ENCODE data around the gene DIAPH2.

The DIAPH2 gene

DNA sequence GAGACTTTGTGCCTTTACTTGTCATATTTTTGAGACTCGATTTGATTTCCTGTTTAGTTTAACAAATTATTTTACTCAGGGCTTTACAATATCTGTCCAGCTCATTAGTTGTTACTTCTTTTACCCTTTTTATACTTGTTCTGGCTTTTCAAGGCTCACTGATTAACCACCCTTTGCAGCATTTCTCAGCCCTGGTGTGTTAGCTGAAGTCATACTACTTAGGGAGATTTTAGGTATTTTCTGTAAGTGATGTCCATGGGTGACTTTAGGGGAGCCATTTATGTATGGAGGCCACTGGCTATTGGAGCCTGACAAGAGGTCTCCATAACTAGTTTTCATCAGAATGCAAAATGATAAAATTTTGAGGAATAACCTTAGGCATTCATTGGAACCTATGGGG, 346.3 kb downstream of the DIAPH2 start:
- TF ChIP-seq, protein P1, sequence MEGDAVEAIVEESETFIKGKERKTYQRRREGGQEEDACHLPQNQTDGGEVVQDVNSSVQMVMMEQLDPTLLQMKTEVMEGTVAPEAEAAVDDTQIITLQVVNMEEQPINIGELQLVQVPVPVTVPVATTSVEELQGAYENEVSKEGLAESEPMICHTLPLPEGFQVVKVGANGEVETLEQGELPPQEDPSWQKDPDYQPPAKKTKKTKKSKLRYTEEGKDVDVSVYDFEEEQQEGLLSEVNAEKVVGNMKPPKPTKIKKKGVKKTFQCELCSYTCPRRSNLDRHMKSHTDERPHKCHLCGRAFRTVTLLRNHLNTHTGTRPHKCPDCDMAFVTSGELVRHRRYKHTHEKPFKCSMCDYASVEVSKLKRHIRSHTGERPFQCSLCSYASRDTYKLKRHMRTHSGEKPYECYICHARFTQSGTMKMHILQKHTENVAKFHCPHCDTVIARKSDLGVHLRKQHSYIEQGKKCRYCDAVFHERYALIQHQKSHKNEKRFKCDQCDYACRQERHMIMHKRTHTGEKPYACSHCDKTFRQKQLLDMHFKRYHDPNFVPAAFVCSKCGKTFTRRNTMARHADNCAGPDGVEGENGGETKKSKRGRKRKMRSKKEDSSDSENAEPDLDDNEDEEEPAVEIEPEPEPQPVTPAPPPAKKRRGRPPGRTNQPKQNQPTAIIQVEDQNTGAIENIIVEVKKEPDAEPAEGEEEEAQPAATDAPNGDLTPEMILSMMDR (IDR thresholded peaks at IDR 0.05) = no peak

DNA sequence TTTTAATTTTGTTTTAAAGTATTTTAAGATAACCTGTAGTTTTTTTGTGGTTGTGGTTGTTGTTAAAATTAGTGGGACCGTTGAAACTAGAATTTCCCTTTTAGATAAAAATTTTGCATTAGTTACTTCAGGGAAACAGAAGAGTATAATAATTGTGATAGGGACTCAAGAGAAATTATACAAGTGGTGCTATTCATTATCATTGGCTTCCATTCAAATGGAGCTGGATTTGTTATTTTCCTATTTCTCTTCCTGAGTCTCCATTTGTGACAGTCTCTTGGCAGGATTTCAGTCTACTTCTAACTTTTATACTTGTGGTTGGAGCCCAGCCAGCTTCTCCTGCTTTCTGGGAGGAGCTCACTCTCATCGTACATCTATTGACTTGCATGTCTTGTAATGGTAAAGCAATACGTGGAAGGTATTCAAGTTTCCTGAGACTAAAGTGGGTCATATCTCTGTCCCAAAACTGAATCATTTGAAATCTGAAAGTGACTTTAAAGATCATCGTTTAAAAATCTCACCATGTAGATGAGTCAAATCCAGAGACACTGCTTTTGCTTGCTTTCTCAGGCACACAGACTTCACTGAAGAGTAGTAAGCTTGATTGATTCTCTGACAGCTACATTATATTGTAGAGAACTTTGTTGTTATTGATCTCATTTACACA, 354.9 kb downstream of the DIAPH2 start:
- TF ChIP-seq, protein P1 (IDR thresholded peaks at IDR 0.05) = no peak

DNA sequence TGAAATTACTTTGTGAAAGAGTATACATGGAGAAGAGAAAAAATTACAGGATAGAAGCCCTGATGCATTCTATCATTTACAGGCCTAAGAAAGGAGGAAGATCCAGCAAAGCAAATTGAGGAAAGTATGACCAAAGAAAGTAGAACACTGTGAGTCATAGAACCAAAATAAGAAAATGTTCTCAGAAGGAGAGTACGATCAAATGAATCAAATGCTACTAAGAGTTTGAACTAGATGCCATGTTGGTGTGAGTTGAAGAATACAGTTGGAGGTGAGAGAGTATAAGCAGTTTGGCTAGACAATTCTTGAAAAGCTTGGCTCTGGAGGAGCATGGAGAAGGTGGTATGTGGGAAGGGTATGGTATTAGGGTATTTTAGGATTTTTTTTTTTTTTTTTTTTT, 360.8 kb downstream of the DIAPH2 start:
- TF ChIP-seq, protein P1 (IDR thresholded peaks at IDR 0.05) = no peak

DNA sequence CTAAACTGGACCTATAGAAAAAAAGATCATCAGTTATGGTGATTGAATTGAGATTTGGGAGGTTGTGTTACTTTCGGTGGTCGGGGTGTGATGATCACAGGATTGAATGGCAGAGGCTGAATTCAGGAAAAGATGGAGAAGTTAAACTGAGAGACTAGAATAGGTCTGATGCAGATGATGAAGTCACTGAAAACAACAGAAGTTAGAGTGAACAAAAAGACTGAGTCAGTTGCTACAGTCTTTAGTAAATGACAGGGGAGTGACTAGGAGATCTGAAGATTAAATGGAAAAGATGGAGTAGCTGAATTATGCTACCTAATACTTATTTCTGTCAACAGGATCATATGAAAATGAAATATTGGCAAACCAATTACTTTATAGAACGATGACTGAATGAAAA, 362.2 kb downstream of the DIAPH2 start:
- TF ChIP-seq, protein P1 (IDR thresholded peaks at IDR 0.05) = no peak

DNA sequence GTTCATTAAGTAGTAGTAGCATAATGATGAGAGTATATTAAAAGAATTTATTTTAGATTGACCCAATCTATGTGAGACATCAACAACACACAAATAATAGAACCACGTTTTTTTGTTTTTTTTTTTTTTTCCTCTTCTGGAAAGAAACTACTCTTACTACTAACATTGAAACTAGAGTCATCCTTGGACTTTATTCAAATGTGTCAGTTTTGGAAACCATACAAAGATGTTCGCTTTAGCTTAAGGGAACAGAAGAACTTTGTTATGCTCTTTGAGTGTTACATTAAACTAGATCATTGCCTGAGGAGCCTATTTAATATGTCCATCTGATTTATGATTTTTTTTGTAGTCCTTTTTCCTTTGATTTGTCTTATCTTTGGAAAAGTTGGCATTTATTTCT, 365.8 kb downstream of the DIAPH2 start:
- TF ChIP-seq, protein P1 (IDR thresholded peaks at IDR 0.05) = no peak

DNA sequence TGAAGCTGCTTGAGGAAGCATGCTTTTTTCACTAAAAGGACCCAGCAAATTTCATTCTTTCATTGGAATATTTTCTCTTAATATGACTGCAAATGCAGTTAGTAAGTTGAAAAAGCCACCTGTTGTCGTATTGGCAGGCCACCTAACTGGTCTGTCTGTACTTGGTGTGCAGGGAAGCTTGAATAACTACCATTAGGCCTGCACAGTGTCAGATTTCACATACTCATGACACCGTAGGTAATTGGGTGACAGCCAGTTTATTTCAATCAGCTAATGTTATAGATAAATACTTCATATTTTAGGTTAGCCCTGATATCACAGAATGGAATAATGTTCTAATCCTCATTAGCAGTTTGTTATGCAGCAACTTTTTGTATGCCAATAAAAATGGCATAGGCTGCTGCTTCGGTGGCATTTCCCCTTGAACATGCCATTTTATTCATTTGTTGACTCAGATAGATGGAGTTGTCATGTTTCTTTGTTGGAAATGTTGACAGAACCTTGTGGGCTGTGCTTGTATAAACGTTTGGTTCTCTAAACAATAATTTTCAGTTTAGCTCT, 372.8 kb downstream of the DIAPH2 start:
- TF ChIP-seq, protein P1 (IDR thresholded peaks at IDR 0.05) = no peak

DNA sequence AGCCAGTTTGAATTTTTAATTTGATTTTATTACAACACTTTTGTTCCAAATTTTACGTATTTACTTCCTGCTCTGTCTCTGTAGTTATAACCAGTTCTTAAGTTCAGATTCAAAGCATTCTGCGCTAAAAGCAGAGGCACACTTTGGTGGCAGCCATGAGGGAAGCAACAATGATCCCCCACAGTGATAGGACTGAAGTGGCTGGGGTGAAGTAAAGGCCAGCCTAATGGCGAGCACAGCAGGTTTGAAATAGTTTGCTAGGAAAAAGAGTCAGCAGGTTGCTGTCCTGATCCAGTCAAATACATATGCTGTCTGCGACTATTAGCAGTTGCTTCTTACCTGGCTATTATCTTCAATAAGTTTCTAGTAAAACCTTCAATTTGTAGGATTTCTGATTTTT, 375.4 kb downstream of the DIAPH2 start:
- TF ChIP-seq, protein P1 (IDR thresholded peaks at IDR 0.05) = no peak
